ENCODE results near the gene IMPDH2. TPM values are rescaled to one million over a fixed set of nuclear protein-coding genes. Genes with fewer than 3 reads are reported as not detected.

Gene IMPDH2
- total RNA-seq, 2 donors from 2014 or later, result 32.1 to 68.7 TPM

- TF ChIP-seq CTCF (IDR thresholded peaks at IDR 0.05), result no peak
- DNase-seq (ENCODE audit: low spot score), result peak; percentile 99
- H3K4me3 ChIP-seq, result peak overlapping the region; percentile 85 to 94
- peaks cover 39% of the 10 kb centered on the region for H3K36me3 ChIP-seq
- H3K27ac ChIP-seq, result peak overlapping the region; percentile 100
- H3K4me1 ChIP-seq, result peaks cover 0 to 64% of the 10 kb centered on the region in 2 donors
- H3K9me3 ChIP-seq, result no peaks in the 10 kb centered on the region
- no peaks in the 10 kb centered on the region for H3K27me3 ChIP-seq
Measured at GRCh38 chr3:49021213-49021812, 7.9 kb downstream of the IMPDH2 start.

DNA sequence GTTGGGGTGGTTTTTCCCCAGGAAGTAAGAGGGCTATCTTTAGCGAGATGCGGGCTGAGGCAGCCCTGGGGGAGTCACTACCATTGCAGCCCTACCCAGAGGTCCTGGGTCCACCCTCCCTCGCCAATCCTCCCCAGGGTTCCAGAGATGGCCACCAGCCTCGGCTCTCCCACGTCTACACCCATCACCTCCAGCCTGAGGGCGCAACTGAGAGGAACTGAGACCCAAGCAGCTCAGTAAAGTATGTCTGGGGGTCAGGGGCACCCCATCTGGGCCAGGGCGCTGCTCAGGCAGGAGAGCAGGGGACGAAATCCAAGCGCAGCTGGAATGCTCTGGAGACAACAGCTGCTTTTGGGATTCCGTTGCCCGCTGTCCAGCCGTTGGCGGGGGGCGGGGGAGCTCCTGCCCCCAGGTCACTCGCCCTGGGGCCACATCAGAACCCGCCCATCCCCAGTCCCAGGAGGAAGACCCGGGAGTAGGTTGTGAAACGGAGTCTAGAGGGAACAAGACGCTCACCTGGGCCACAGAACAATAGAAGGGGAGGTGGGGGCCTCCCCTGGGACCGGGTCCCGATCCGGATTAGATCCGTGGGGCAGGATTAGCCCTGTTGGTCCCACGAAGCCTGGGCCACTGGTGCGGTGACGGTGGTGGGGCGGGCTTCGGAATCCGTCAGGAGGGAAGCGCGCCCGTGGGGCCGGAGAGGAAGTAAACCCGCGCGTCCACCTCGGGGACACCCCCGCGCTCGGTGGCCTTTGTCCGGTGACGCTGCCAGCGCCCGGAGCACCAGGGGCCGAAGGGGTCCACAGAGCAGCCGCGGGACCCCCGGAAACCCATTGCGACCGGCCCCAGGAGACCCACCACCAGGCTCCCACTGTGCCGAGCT, 8.6 kb downstream of the IMPDH2 start:
- H3K36me3 ChIP-seq, result peaks cover 39% of the 10 kb centered on the region
- H3K4me1 ChIP-seq, result peaks cover 0 to 57% of the 10 kb centered on the region in 2 donors
- no peaks in the 10 kb centered on the region for H3K9me3 ChIP-seq
- H3K4me3 ChIP-seq, result peak overlapping the region; percentile 85 to 94
- DNase-seq (ENCODE audit: low spot score), result no peak
- H3K27ac ChIP-seq, result peak overlapping the region; percentile 100
- TF ChIP-seq CTCF (IDR thresholded peaks at IDR 0.05), result no peak
- H3K27me3 ChIP-seq, result no peaks in the 10 kb centered on the region

DNA sequence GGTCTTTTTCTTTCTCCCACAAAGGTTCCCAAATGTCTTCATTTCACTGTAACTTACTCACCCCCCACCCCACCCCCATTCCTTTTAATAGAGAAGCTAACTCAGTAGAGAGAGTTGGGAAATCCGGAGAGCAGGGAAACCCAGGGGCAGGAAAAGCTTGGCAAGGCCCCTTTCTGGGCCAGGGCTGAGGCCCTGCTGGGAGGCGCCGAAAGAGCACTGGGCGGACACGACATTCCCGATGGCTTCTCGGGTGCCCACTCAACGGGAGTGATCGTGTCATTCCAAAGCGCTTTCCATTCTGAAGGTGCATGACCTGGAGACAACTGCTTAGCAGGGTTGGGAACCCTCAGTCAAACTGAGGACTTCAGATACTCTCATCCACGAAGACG, 9.3 kb downstream of the IMPDH2 start:
- TF ChIP-seq CTCF (IDR thresholded peaks at IDR 0.05), result no peak
- peak overlapping the region; percentile 85 to 94 for H3K4me3 ChIP-seq
- peaks cover 39% of the 10 kb centered on the region for H3K36me3 ChIP-seq

GRCh38 chr3:49018707-49019006, 10.5 kb downstream of the IMPDH2 start:
- Histone ChIP-seq H3K27me3 (no peaks in the 10 kb centered on the region), H3K4me3 (peak overlapping the region; percentile 74 to 90), H3K36me3 (peaks cover 34% of the 10 kb centered on the region), H3K4me1 (peaks cover 0 to 49% of the 10 kb centered on the region in 2 donors), H3K9me3 (no peaks in the 10 kb centered on the region), H3K27ac (peak overlapping the region; percentile 64 to 78)
- DNase-seq (ENCODE audit: low spot score), result no peak
- no peak for TF ChIP-seq CTCF (IDR thresholded peaks at IDR 0.05)

More for the DNA sequence above, 9.3 kb downstream of the IMPDH2 start:
- Histone ChIP-seq H3K27me3 (no peaks in the 10 kb centered on the region), H3K4me1 (peaks cover 0 to 50% of the 10 kb centered on the region in 2 donors), H3K27ac (peak overlapping the region; percentile 100), H3K9me3 (no peaks in the 10 kb centered on the region)
- DNase-seq (ENCODE audit: low spot score), result no peak

GRCh38 chr3:49017971-49018706, 11.1 kb downstream of the IMPDH2 start, which contains the start of gene DALRD3:
TSS of gene DALRD3 (minus strand) at chr3:49018580. CDS start at chr3:49018564, 16 bp downstream.
- Histone ChIP-seq H3K27me3 (no peaks in the 10 kb centered on the region), H3K27ac (peak within 1 kb of the TSS; percentile 64 to 78), H3K36me3 (peaks cover 29% of the 10 kb centered on the region), H3K9me3 (no peaks in the 10 kb centered on the region), H3K4me3 (peak within 1 kb of the TSS; percentile 74 to 90), H3K4me1 (peaks cover 0 to 48% of the 10 kb centered on the region in 2 donors)
- no peak for TF ChIP-seq CTCF (IDR thresholded peaks at IDR 0.05)
- DNase-seq (ENCODE audit: low spot score), result no peak
